AG08396 (cell line): ENCODE results near the gene OR2B2.
A peak's percentile ranks its signal among the peaks of the same experiment; 100 is the strongest.

ENCODE experiments used
- DNase-seq: peaks from one replicate; pipeline ENCODE4 v3.0.0; 2012; ENCODE audit warnings: low spot score, mixed read lengths

The OR2B2 gene

DNA sequence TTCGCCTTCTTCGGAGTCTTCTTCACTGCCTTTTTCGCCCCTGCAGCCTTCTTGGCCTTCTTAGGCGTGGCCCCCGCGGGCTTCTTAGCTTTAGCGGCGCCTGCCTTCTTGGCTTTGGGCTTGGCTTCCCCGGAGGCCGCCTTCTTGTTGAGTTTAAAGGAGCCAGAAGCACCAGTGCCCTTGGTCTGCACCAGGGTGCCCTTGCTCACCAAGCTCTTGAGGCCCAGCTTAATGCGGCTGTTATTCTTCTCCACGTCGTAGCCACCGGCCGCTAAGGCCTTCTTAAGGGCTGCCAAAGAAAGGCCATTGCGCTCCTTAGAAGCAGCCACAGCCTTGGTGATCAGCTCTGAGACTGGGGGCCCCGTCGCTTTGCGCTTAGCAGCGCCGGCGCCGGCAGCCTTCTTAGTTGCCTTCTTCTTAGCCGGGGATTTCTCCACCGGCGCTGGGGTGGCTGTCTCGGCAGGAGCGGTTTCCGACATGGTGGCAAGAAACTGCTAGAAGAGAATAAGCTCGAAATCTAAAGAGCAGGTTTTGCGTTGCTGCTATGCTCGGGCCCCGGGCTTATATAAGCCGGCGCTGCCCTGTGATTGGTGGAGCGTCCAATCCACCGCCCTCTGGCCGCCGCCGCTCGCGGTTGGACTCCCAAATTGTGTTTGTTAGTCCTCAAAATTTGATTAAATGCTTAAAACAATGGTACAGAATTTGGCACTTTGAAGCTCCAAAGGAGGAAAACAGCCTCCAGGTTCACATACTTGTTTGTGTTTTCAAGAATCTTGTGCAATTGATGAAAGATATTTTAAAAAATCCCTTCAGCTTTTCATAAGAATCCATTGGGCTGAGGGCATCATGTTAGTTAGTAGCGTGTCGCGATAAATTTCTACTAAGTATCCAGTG, 44.9 kb downstream of the OR2B2 start:
- DNase-seq: peak; percentile 85

DNA sequence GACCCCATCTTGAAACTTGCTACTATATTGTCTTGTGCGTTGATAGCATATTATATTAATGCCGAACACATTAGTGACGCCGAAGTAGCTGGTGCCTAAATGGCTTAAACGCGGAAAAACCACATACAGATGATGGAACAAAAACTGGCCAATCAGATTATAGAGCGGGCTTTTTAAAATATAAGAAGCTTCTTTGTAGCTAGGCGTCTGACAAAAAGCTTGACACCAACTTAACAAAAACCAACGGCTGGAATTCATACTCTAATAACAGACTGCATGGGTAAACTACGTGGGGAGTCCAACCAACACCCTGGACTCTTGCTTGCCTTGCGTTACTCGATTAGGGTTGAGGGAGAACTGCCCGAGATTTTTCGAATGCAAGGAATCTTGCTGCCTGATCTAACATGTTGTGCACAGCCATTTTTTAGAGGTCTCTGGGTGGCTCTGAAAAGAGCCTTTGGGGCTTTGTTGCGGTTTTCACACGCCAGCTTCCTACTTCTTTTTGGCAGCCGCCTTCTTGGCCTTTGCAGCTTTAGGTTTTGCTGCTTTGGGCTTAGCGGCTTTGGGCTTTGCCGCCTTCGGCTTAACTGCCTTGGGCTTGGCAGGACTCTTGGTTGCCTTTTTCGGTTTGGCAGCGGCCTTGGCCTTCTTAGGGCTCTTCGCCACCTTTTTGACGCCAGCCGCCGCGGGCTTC, 45.7 kb downstream of the OR2B2 start:
- peak; percentile 79 for DNase-seq

GRCh38 chr6:27865850-27866356, 46.3 kb downstream of the OR2B2 start:
- no peak for DNase-seq

DNA sequence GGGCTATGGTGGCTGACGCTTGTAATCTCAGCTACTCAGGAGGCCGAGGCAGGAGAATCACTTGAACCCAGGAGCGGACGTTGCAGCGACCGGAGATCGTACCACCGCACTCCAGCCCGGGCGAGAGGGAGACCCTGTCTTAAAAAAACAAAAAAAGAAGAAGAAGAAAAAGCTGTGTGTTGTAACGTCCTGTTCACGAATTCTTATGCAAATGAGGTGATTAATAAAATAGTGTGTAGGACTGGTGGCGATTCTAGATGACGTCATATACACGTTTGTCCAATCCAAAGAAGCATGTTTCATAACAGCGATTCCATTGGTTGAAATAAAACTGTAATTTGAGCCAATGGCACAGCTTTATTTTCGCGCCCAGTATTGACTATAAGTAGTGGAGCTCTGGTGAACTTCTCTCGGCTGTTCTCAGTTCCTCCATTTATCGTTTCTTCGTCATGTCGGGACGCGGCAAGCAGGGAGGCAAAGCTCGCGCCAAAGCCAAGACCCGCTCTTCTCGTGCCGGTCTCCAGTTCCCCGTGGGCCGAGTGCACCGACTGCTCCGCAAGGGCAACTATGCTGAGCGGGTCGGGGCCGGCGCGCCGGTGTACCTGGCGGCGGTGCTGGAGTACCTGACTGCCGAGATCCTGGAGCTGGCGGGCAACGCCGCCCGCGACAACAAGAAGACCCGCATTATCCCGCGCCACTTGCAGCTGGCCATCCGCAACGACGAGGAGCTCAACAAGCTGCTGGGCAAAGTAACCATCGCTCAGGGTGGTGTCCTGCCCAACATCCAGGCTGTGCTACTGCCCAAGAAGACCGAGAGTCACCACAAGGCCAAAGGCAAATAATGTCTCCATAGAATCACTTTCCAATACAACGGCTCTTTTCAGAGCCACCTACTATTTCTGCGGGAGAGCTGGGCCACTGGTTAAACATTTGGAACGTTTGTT, 47.0 kb downstream of the OR2B2 start:
- peak; percentile 91 for DNase-seq

DNA sequence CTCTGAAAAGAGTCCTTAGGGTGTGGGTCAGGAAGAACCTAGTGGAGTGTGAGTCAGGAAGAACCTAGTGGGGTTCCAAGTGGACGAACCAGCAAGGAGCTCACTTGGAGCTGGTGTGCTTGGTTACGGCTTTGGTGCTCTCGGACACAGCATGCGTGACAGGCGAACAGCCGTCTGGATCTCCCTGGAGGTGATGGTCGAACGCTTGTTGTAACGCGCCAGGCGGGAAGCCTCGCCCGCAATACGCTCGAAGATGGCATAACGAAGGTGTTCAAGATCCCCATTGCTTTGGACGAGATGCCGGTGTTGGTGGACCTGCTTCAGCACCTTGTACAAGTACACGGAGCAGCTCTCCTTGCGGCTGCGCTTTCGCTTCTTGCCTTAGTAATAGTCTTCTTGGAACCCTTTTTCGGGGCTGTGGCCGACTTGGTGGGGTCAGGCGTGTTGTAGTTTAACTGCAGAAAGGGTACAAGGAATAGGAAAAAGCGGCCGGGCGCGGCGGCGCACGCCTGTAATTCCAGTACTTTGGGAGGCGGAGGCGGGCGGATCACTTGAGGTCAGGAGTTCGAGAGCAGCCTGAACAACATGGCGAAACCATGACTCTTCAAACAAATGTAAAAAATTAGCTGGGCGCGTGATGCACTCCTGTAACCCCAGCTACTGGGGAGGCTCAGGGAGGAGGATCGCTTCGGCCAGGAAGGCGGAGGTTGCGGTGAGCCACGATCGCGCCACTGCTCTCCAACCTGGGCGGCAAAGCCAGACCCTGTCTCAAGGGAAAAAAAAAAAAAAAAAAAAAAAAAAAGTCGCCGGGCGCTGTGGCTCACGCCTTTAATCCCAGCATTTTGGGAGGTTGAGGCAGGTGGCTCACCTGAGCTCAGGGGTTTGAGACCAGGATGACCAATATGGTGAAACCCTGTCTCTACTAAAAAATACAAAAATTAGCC, 48.0 kb downstream of the OR2B2 start:
- DNase-seq: peak; percentile 7

GRCh38 chr6:27862396-27863066, 49.7 kb downstream of the OR2B2 start:
- no peak for DNase-seq

- DNase-seq: no peak
Observed at GRCh38 chr6:27861861-27862260, 50.3 kb downstream of the OR2B2 start.

DNA sequence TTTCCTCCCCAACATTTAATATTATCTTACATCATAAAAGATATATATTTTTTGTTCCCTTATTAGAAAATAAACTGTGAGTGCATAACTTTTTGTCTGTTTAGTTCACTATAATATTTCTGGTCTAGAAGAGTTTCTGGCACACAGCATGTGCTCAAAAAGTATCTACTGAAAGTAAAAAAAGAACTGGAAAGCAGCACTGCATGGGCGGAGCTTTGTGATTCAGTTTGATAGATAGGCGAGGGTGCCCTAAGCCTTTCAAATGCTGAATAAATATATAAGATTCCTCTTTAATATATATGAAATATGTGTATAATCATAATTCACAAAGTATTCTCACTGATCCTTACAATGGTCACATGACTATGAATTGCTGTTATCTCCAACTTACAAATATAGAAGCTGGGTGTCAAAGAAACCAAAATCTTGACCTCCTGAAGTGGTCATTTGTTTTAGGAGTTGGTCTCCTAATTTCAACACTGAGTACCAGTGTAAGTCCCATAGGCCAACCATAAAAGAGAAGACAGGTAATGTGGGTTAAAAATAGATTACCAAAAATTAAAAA, 50.8 kb downstream of the OR2B2 start:
- DNase-seq: no peak
